B cell (primary cell): Measurements from ENCODE around the gene IL31RA. TPM values are rescaled to one million over a fixed set of nuclear protein-coding genes. Genes with fewer than 3 reads are reported as not detected.

Experiments
- ATAC-seq: fragments of 200-7000 bp; cut with Tn5 transposase; one replicate; pipeline ENCODE4 v1.10.0; 2021; ENCODE audit warnings: low read depth, mild to moderate bottlenecking, moderate number of reproducible peaks, moderate library complexity
- CTCF ChIA-PET: fragments of 350-600 bp; sonication (Branson Sonifier 250); formaldehyde crosslinking; loops from one replicate; lab custom pipeline; 2021; ENCODE audit warnings: antibody characterized with exemption, inconsistent platforms; lab: Charles Lee
- POLR2A ChIA-PET: fragments of 350-600 bp; sonication (Branson Sonifier 250); formaldehyde crosslinking; loops from one replicate; lab custom pipeline; 2021; ENCODE audit warnings: antibody characterized with exemption; lab: Charles Lee
- DNase-seq: peaks from one replicate; pipeline ENCODE4 v3.0.0; 2013
- H2AFZ ChIP-seq: 2 replicates; pipeline ENCODE4 v1.6.1; 2012; ENCODE audit warnings: mild to moderate bottlenecking, low read depth, low read length; ENCODE audit not compliant: insufficient read depth, poor library complexity, severe bottlenecking
- H3K27ac ChIP-seq, 2 donors: 1 replicate in 1 of 2; 2 replicates in 1 of 2; pipeline ENCODE4 v1.5.1; 2012 to 2013; ENCODE audit warnings: low read length in 2 of 2, mild to moderate bottlenecking in 2 of 2, moderate library complexity in 1 of 2
- H3K27me3 ChIP-seq, 4 experiments: fragments of 200-600 bp in 1 of 4; sonication (generic) in 1 of 4; replicated peaks in 1 of 4; 1 replicate in 2 of 4; 2 replicates in 2 of 4; pipeline versions ENCODE4 v1.6.1 to v1.7.0; 2013 to 2016; ENCODE audit warnings: low read length in 3 of 4, mild to moderate bottlenecking in 2 of 4, mixed read lengths in 1 of 4, moderate library complexity in 1 of 4; ENCODE audit not compliant: insufficient read depth in 4 of 4, control insufficient read depth in 3 of 4; ENCODE audit errors: control extremely low read depth in 1 of 4
- H3K36me3 ChIP-seq, 2 experiments: replicated peaks in 1 of 2; 1 replicate in 1 of 2; 2 replicates in 1 of 2; pipeline versions ENCODE4 v1.6.1 to v1.7.1; 2013; ENCODE audit warnings: low read length in 1 of 2; ENCODE audit not compliant: insufficient read depth in 2 of 2, control insufficient read depth in 1 of 2; ENCODE audit errors: control extremely low read depth in 1 of 2, extremely low read depth in 1 of 2
- H3K4me1 ChIP-seq, 2 donors: fragments of 200-600 bp in 1 of 2; sonication (generic) in 1 of 2; 1 replicate in 1 of 2; 2 replicates in 1 of 2; pipeline versions ENCODE4 v1.5.1 to v1.6.1; 2013 to 2017; ENCODE audit warnings: low read length in 2 of 2; ENCODE audit not compliant: control insufficient read depth in 2 of 2, insufficient read depth in 2 of 2
- H3K4me2 ChIP-seq: replicated peaks from 2 replicates; pipeline ENCODE3; 2012; ENCODE audit warnings: mild to moderate bottlenecking, low read depth, low read length; ENCODE audit not compliant: poor library complexity, severe bottlenecking
- H3K4me3 ChIP-seq, 5 experiments: fragments of 200-600 bp in 1 of 5; sonication (generic) in 1 of 5; 1 replicate in 3 of 5; 2 replicates in 2 of 5; pipeline versions ENCODE4 v1.5.1 to v1.7.0; 2011 to 2016; ENCODE audit warnings: low read length in 4 of 5, mild to moderate bottlenecking in 4 of 5, low read depth in 2 of 5, control low read depth in 1 of 5, moderate library complexity in 1 of 5; ENCODE audit not compliant: insufficient read depth in 1 of 5; ENCODE audit errors: control extremely low read depth in 1 of 5, extremely low read depth in 1 of 5
- H3K79me2 ChIP-seq: fragments of 200-600 bp; sonication (generic); one replicate; pipeline ENCODE4 v1.6.0; 2016; ENCODE audit warnings: low read length; ENCODE audit not compliant: control insufficient read depth, insufficient read depth
- H3K9ac ChIP-seq: fragments of 200-600 bp; sonication (generic); 2 replicates; pipeline ENCODE4 v1.6.1; 2017; ENCODE audit warnings: mild to moderate bottlenecking, low read length, moderate library complexity
- H3K9me3 ChIP-seq, 3 donors: one replicate each; pipeline versions ENCODE4 v1.6.1 to v1.7.1; 2013; ENCODE audit warnings: low read length in 2 of 3; ENCODE audit not compliant: control insufficient read depth in 2 of 3, insufficient read depth in 1 of 3; ENCODE audit errors: control extremely low read depth in 1 of 3
- H4K20me1 ChIP-seq: 2 replicates; pipeline ENCODE4 v1.6.0; 2012; ENCODE audit warnings: mild to moderate bottlenecking, low read length; ENCODE audit not compliant: insufficient read depth, control insufficient read depth, poor library complexity, severe bottlenecking
- H3K27ac Mint-ChIP-seq: one replicate; pipeline ENCODE4 v1.8.0; 2021; ENCODE audit warnings: mixed read lengths
- H3K27me3 Mint-ChIP-seq: one replicate; pipeline ENCODE4 v1.8.0; 2021; ENCODE audit warnings: mixed read lengths
- H3K4me1 Mint-ChIP-seq: one replicate; pipeline ENCODE4 v1.8.0; 2021; ENCODE audit warnings: mixed read lengths
- H3K4me3 Mint-ChIP-seq: one replicate; pipeline ENCODE4 v1.8.0; 2021; ENCODE audit warnings: mixed read lengths
- H3K9me3 Mint-ChIP-seq: one replicate; pipeline ENCODE4 v1.8.0; 2022; ENCODE audit warnings: mixed read lengths; ENCODE audit not compliant: insufficient read depth
- EZH2 ChIP-seq: IDR thresholded peaks from 2 replicates; pipeline ENCODE4 v1.6.1; 2012; ENCODE audit warnings: borderline replicate concordance, low read depth, mild to moderate bottlenecking, moderate library complexity, low read length; ENCODE audit not compliant: insufficient read depth, poor library complexity, severe bottlenecking
- WGBS: methylation state at CpG from one replicate; pipeline ENCODE4 v1.1.5; 2013; ENCODE audit warnings: missing lambda C conversion rate; ENCODE audit not compliant: insufficient coverage; 5-methylcytosine and 5-hydroxymethylcytosine counted together
- intact Hi-C: fragments of 100-400 bp; cut with micrococcal nuclease; formaldehyde crosslinking; loops from one replicate; pipeline ENCODE4 v1.10.0; 2022
- polyA plus RNA-seq: library from polyadenylated mRNA; depleted of rRNA; stranded (reverse); fragments of >200 nt; gene quantifications from 2 replicates; pipeline ENCODE4 v1.2.3, GENCODE V29; 2012
- total RNA-seq, 2 donors: library from RNA; stranded (reverse); fragments of 120-200 nt in 1 of 2; gene quantifications; 1 replicate in 1 of 2; 2 replicates in 1 of 2; pipeline versions ENCODE4 v1.2.3 to v1.2.4, GENCODE V29; 2013 to 2022
- TF ChIP-seq, protein P1 (sequence below): fragments of 200-600 bp; IDR thresholded peaks from one replicate; pipeline ENCODE4 v1.8.0; 2022; ENCODE audit warnings: antibody characterized with exemption, mild to moderate bottlenecking

Gene IL31RA
- total and polyA plus RNA-seq, 2 donors (not counting 1 experiment from before 2014, with no cell fraction given): not detected

DNA sequence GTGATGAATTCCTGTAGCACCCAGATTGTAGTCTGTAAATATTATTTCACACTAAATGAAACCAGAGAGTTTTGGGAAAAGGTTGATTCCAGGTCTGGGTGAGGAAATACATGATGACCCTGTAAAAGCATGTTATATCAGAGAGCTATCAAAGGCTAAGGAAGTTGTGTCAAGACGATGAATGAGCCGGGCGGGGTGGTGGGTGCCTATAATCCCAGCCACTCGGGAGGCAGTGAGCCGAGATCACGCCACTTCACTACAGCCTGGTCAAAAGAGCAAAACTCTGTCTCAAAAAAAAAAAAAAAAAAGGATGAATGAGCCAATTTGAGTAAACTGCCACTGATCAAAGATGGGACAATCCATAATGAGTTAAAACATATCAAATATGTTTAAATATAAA is 114.4 kb downstream of the IL31RA start:
- no peaks in the 10 kb centered on the region for H4K20me1 ChIP-seq
- H3K27ac Mint-ChIP-seq: no peak overlapping the region
- no peak for ATAC-seq
- no peaks in the 10 kb centered on the region for H3K79me2 ChIP-seq
- 96% methylated on average over 4 of the region's 6 CpGs for WGBS
- H3K9me3 ChIP-seq: no peaks in the 10 kb centered on the region
- H3K4me2 ChIP-seq: no peak overlapping the region
- H3K9ac ChIP-seq: no peak overlapping the region
- no peak overlapping the region for H3K27ac ChIP-seq
- peaks cover 3 to 6% of the 10 kb centered on the region in 2 experiments for H3K36me3 ChIP-seq
- CTCF ChIA-PET: no interaction called here
- H2AFZ ChIP-seq: no peak overlapping the region
- H3K4me3 Mint-ChIP-seq: no peak overlapping the region
- H3K4me1 Mint-ChIP-seq: no peaks in the 10 kb centered on the region
- TF ChIP-seq, protein P1, sequence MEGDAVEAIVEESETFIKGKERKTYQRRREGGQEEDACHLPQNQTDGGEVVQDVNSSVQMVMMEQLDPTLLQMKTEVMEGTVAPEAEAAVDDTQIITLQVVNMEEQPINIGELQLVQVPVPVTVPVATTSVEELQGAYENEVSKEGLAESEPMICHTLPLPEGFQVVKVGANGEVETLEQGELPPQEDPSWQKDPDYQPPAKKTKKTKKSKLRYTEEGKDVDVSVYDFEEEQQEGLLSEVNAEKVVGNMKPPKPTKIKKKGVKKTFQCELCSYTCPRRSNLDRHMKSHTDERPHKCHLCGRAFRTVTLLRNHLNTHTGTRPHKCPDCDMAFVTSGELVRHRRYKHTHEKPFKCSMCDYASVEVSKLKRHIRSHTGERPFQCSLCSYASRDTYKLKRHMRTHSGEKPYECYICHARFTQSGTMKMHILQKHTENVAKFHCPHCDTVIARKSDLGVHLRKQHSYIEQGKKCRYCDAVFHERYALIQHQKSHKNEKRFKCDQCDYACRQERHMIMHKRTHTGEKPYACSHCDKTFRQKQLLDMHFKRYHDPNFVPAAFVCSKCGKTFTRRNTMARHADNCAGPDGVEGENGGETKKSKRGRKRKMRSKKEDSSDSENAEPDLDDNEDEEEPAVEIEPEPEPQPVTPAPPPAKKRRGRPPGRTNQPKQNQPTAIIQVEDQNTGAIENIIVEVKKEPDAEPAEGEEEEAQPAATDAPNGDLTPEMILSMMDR: no peak
- no peak for TF ChIP-seq EZH2
- no peaks in the 10 kb centered on the region for H3K27me3 ChIP-seq
- POLR2A ChIA-PET: no interaction called here
- no peaks in the 10 kb centered on the region for H3K27me3 Mint-ChIP-seq
- no peaks in the 10 kb centered on the region for H3K4me1 ChIP-seq
- H3K9me3 Mint-ChIP-seq: no peaks in the 10 kb centered on the region
- H3K4me3 ChIP-seq: no peak overlapping the region
- DNase-seq: no peak
- intact Hi-C loops: no loop called here

DNA sequence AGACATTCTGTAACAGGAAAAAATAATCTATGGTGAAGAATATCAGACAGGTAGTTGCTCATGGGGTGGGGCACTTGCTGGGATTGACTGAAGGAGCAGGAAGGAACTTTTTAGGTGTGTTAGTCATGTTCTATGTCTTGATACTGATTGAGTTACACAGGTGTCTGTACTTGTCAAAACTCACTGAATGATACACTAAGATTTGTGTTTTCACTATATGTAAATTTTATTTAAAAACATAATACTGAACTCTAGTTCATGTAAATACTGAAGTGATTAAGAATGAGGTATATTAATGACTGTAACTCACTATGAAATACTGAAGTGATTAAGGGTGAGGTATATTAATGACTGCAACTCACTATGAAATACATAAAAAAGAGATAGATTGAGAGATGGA is 115.1 kb downstream of the IL31RA start:
- H3K9me3 ChIP-seq: no peaks in the 10 kb centered on the region
- no peak overlapping the region for H2AFZ ChIP-seq
- no peaks in the 10 kb centered on the region for H3K4me1 Mint-ChIP-seq
- peaks cover 3 to 6% of the 10 kb centered on the region in 2 experiments for H3K36me3 ChIP-seq
- H3K27me3 Mint-ChIP-seq: no peaks in the 10 kb centered on the region
- H3K27me3 ChIP-seq: no peaks in the 10 kb centered on the region
- H3K27ac Mint-ChIP-seq: no peak overlapping the region
- H4K20me1 ChIP-seq: no peaks in the 10 kb centered on the region
- CTCF ChIA-PET: no interaction called here
- H3K4me2 ChIP-seq: no peak overlapping the region
- ATAC-seq: no peak
- TF ChIP-seq, protein P1: no peak
- TF ChIP-seq EZH2: no peak
- intact Hi-C loops: no loop called here
- H3K9me3 Mint-ChIP-seq: no peaks in the 10 kb centered on the region
- no peaks in the 10 kb centered on the region for H3K79me2 ChIP-seq
- no peak overlapping the region for H3K9ac ChIP-seq
- no peaks in the 10 kb centered on the region for H3K4me1 ChIP-seq
- DNase-seq: no peak
- POLR2A ChIA-PET: no interaction called here
- H3K4me3 ChIP-seq: no peak overlapping the region
- H3K4me3 Mint-ChIP-seq: no peak overlapping the region
- H3K27ac ChIP-seq: no peak overlapping the region
